Right lobe of liver (tissue), 4 donors: ENCODE results near the gene TWF2.

Experiments
- CTCF ChIP-seq, 4 donors: fragments of 200-600 bp in 3 of 4; fragments of 450-650 bp in 1 of 4; IDR thresholded peaks; one replicate each; pipeline versions ENCODE4 v1.5.1 to v1.8.0; 2016 to 2022; ENCODE audit warnings: antibody characterized with exemption in 4 of 4, mild to moderate bottlenecking in 2 of 4
- POLR2A ChIP-seq: fragments of 450-650 bp; IDR thresholded peaks from one replicate; pipeline ENCODE4 v1.6.1; 2017; ENCODE audit warnings: antibody characterized with exemption, mild to moderate bottlenecking
- donor health status: DM: no; HTN: no; CAD: no.
- donor health status: DM: no; HTN: no; CAD: no.
- donor health status: DM: no; HTN: yes; CAD: no.

- no peak for TF ChIP-seq CTCF (IDR thresholded peaks at IDR 0.05)
- TF ChIP-seq POLR2A: no peak
Measured at GRCh38 chr3:52205727-52206372, 33.1 kb downstream of the TWF2 start.
